NCI-H128 (cell line): ENCODE measurements around the gene FHL1.
"Not testable (repeated sequence)": the region's sequence is repeated elsewhere in the genome, so short reads cannot be mapped to it uniquely, and the experiment has no call there.

Experiments used
- DNase-seq: peaks from one replicate; lab custom pipeline; 2025; ENCODE audit not compliant: unreplicated experiment; lab: John Stamatoyannopoulos, UW

Gene FHL1

GRCh38 chrX:136206916-136207315, 59.6 kb downstream of the FHL1 start:
- no peak for DNase-seq

- no peak for DNase-seq
Measured at GRCh38 chrX:136207546-136207945, 60.2 kb downstream of the FHL1 start.

GRCh38 chrX:136209016-136209738, 61.8 kb downstream of the FHL1 start:
- DNase-seq: no peak

GRCh38 chrX:136209751-136210150, 62.4 kb downstream of the FHL1 start:
- no peak for DNase-seq

GRCh38 chrX:136210243-136210642, 62.9 kb downstream of the FHL1 start:
- no peak for DNase-seq

- no peak for DNase-seq
Measured at GRCh38 chrX:136210806-136211205, 63.5 kb downstream of the FHL1 start.

- no peak for DNase-seq
Measured at GRCh38 chrX:136211766-136212556, 64.6 kb downstream of the FHL1 start.

- no peak for DNase-seq
Measured at GRCh38 chrX:136212557-136213111, 65.3 kb downstream of the FHL1 start.

- no peak for DNase-seq
Measured at GRCh38 chrX:136214551-136214950, 67.2 kb downstream of the FHL1 start.

GRCh38 chrX:136215559-136215958, 68.2 kb downstream of the FHL1 start:
- no peak for DNase-seq

GRCh38 chrX:136219893-136220292, 72.6 kb downstream of the FHL1 start:
- DNase-seq: no peak

GRCh38 chrX:136220540-136220939, 73.2 kb downstream of the FHL1 start:
- DNase-seq: no peak

GRCh38 chrX:136220951-136221350, 73.6 kb downstream of the FHL1 start:
- DNase-seq: no peak

GRCh38 chrX:136221851-136222513, 74.6 kb downstream of the FHL1 start:
- DNase-seq: no peak

- DNase-seq: no peak
Measured at GRCh38 chrX:136227074-136227473, 79.7 kb downstream of the FHL1 start.

- DNase-seq: no peak
Measured at GRCh38 chrX:136227948-136228838, 80.9 kb downstream of the FHL1 start.

- DNase-seq: no peak
Measured at GRCh38 chrX:136228839-136229207, 81.5 kb downstream of the FHL1 start.

- DNase-seq: no peak
Measured at GRCh38 chrX:136237074-136237473, 89.7 kb downstream of the FHL1 start.

- not testable (repeated sequence) for DNase-seq
Measured at GRCh38 chrX:136237849-136238248, 90.5 kb downstream of the FHL1 start.

- no peak for DNase-seq
Measured at GRCh38 chrX:136246201-136246600, 98.9 kb downstream of the FHL1 start.
